AML-193 (cell line): ENCODE data around the gene MYBPC2.
A peak's percentile ranks its signal among the peaks of the same experiment; 100 is the strongest.

Experiments used
- DNase-seq, 2 experiments: peaks; one replicate each; lab custom pipeline; 2025; lab: John Stamatoyannopoulos, UW

MYBPC2 gene

GRCh38 chr19:50410109-50410508 lies 22.6 kb upstream of the MYBPC2 start:
- no peak for DNase-seq

GRCh38 chr19:50412419-50412818 lies 20.3 kb upstream of the MYBPC2 start:
- DNase-seq: no peak

- DNase-seq: no peak
Observed at GRCh38 chr19:50413096-50413495, 19.6 kb upstream of the MYBPC2 start.

- DNase-seq: no peak
Observed at GRCh38 chr19:50413531-50413930, 19.2 kb upstream of the MYBPC2 start.

GRCh38 chr19:50414864-50415660 lies 17.6 kb upstream of the MYBPC2 start:
- DNase-seq: peak in 1 of 2 experiments; percentile 3

GRCh38 chr19:50415661-50416033 lies 17.0 kb upstream of the MYBPC2 start:
- no peak for DNase-seq

- no peak for DNase-seq
Observed at GRCh38 chr19:50416034-50416977, 16.4 kb upstream of the MYBPC2 start.

- no peak for DNase-seq
Observed at GRCh38 chr19:50417111-50418081, 15.3 kb upstream of the MYBPC2 start.

GRCh38 chr19:50418176-50419021 lies 14.3 kb upstream of the MYBPC2 start, which contains the start of gene SPIB:
Gene SPIB, plus strand, starts transcription at chr19:50418938. Its CDS starts 25 bp downstream, at chr19:50418963.
- DNase-seq: no peak

GRCh38 chr19:50419022-50419579 lies 13.6 kb upstream of the MYBPC2 start:
- DNase-seq: no peak

GRCh38 chr19:50419580-50420035 lies 13.1 kb upstream of the MYBPC2 start:
- DNase-seq: no peak

GRCh38 chr19:50420127-50420526 lies 12.6 kb upstream of the MYBPC2 start:
- no peak for DNase-seq

GRCh38 chr19:50420808-50421207 lies 11.9 kb upstream of the MYBPC2 start:
- DNase-seq: no peak

- DNase-seq: no peak
Observed at GRCh38 chr19:50422397-50423278, 10.1 kb upstream of the MYBPC2 start.

GRCh38 chr19:50423279-50424113 lies 9.2 kb upstream of the MYBPC2 start:
- no peak for DNase-seq

- no peak for DNase-seq
Observed at GRCh38 chr19:50425581-50425980, 7.1 kb upstream of the MYBPC2 start.

GRCh38 chr19:50427318-50427925 lies 5.3 kb upstream of the MYBPC2 start:
- DNase-seq: no peak

GRCh38 chr19:50427997-50428425 lies 4.7 kb upstream of the MYBPC2 start:
- DNase-seq: peak; percentile 57 to 63
